Subcutaneous adipose tissue (tissue), 4 donors: ENCODE data around the gene FSTL1. TPM values are rescaled to one million over a fixed set of nuclear protein-coding genes. Genes with fewer than 3 reads are reported as not detected.

Experiments
- CTCF ChIP-seq: fragments of 450-650 bp; IDR thresholded peaks from one replicate; pipeline ENCODE4 v1.5.1; 2016; ENCODE audit warnings: low read depth, mild to moderate bottlenecking, control low read depth, antibody characterized with exemption, moderate library complexity
- total RNA-seq, 4 donors: library from RNA; depleted of rRNA; stranded (reverse); fragments of >200 nt; gene quantifications; one replicate each; pipeline ENCODE4 v1.1.0, GENCODE V29; 2016

The FSTL1 gene
- total RNA-seq, 4 donors from 2014 or later, result 595 to 1,299 (median 897) TPM

GRCh38 chr3:120468635-120469295, 18.0 kb upstream of the FSTL1 start:
- no peak for TF ChIP-seq CTCF

- TF ChIP-seq CTCF, result no peak
Observed at GRCh38 chr3:120462409-120462959, 11.7 kb upstream of the FSTL1 start.

- TF ChIP-seq CTCF, result no peak
Observed at GRCh38 chr3:120461416-120461815, 10.6 kb upstream of the FSTL1 start.

- no peak for TF ChIP-seq CTCF
Observed at GRCh38 chr3:120460862-120461261, 10.1 kb upstream of the FSTL1 start.

- TF ChIP-seq CTCF, result no peak
Observed at GRCh38 chr3:120460181-120460790, 9.5 kb upstream of the FSTL1 start.

- TF ChIP-seq CTCF, result no peak
Observed at GRCh38 chr3:120459196-120459595, 8.4 kb upstream of the FSTL1 start.

GRCh38 chr3:120457827-120458226, 7.0 kb upstream of the FSTL1 start:
- TF ChIP-seq CTCF, result no peak
